HAP-1 (cell line): ENCODE results near the gene VCX.
"Not testable (repeated sequence)": the region's sequence is repeated elsewhere in the genome, so short reads cannot be mapped to it uniquely, and the experiment has no call there.

ENCODE experiments used
- DNase-seq, 2 experiments: peaks; one replicate each; pipeline ENCODE4 v3.0.0-alpha.2; 2016 to 2020; ENCODE audit warnings: low spot score in 2 of 2
- H3K27me3 ChIP-seq: fragments of 250-450 bp; sonication (Bioruptor Pico); 2 replicates; pipeline ENCODE4 v1.5.1; 2020; ENCODE audit warnings: low read depth, mild to moderate bottlenecking, moderate library complexity
- H3K36me3 ChIP-seq: fragments of 250-450 bp; sonication (Bioruptor Pico); replicated peaks from 2 replicates; pipeline ENCODE4 v1.5.1; 2020; ENCODE audit warnings: mild to moderate bottlenecking
- H3K4me1 ChIP-seq: fragments of 250-450 bp; sonication (Bioruptor Pico); 2 replicates; pipeline ENCODE4 v1.5.1; 2020; ENCODE audit warnings: mild to moderate bottlenecking
- H3K4me3 ChIP-seq: fragments of 250-450 bp; sonication (Bioruptor Pico); 2 replicates; pipeline ENCODE4 v1.5.1; 2020; ENCODE audit warnings: mild to moderate bottlenecking, moderate library complexity
- H3K9me3 ChIP-seq: fragments of 250-450 bp; sonication (Bioruptor Pico); 2 replicates; pipeline ENCODE4 v1.5.1; 2020; ENCODE audit warnings: mild to moderate bottlenecking, moderate library complexity
- in situ Hi-C: fragments of 300-500 bp; cut with MboI; formaldehyde crosslinking; loops from 3 replicates; pipeline ENCODE4 v1.14.3; 2020; ENCODE audit warnings: low sequenced_read_pairs, inconsistent platforms, mixed read lengths

The VCX gene

DNA sequence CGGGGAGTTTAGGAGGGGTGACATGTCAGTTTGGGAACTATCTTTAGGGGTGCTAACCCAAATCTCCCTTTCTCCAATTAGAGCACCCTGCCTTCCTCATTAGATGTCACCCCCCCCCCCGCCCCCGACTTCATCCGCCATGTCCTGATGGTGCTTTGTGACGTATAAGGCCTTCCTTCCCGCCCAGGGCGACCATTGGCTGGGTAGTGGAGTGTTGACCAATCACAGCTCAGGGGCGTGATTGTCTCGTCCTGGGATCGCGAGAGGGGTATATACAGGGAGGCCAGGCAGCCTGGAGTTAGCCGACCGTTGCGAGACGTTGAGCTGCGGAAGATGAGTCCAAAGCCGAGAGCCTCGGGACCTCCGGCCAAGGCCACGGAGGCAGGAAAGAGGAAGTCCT is at the start of gene VCX:
TSS of gene VCX (plus strand) at position 301 of the 400 bp plus-strand sequence. CDS start at position 334, 33 bp downstream.
- H3K36me3 ChIP-seq, H3K9me3 ChIP-seq, H3K4me3 ChIP-seq, DNase-seq, H3K4me1 ChIP-seq, in situ Hi-C loops, H3K27me3 ChIP-seq: not testable (repeated sequence)

DNA sequence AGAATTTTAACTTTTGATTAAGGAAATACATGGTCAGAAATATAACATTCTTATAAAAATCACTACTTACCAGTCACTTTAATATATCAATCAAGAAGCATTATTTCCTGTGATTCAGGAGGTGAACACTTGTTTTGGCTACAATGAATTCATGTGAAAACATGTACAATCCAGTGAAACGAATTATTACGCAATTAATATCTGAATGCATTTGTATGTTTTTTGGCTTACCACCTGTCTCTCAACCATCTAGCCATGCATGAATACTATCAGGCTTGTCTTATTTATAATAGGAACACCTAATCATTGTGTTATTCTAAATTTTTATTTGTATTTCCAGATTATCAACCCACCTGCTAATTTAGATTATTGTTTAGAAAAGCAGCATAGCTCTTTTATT is 44.6 kb upstream of the VCX start:
- no peaks in the 10 kb centered on the region for H3K36me3 ChIP-seq
- no peaks in the 10 kb centered on the region for H3K9me3 ChIP-seq
- no peaks in the 10 kb centered on the region for H3K4me1 ChIP-seq
- no peaks in the 10 kb centered on the region for H3K27me3 ChIP-seq
- DNase-seq = no peak
- in situ Hi-C loops = no loop called here
- H3K4me3 ChIP-seq = no peak overlapping the region

DNA sequence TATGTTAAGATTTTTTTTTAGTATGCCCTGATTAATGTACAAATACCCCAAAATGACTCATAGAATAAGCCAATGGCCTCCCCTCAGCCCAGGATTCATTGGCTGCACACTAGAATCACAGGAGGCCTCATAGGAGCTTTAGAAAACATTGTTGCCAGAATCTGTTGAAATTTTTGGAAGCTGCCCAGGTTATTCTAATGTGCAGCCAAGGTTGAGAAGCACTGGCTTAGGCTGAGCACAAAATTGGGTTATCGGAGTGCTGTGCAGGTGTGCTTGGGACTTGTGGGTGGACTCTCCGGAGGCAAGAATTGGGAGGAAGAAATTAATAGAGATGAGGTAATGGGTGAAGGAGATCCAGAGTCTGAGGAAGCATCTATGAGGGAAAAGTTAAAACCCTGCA is 41.3 kb upstream of the VCX start:
- Histone ChIP-seq H3K4me1 (no peaks in the 10 kb centered on the region), H3K9me3 (no peaks in the 10 kb centered on the region), H3K36me3 (no peaks in the 10 kb centered on the region), H3K4me3 (no peak overlapping the region), H3K27me3 (no peaks in the 10 kb centered on the region)
- in situ Hi-C loops = no loop called here
- no peak for DNase-seq

DNA sequence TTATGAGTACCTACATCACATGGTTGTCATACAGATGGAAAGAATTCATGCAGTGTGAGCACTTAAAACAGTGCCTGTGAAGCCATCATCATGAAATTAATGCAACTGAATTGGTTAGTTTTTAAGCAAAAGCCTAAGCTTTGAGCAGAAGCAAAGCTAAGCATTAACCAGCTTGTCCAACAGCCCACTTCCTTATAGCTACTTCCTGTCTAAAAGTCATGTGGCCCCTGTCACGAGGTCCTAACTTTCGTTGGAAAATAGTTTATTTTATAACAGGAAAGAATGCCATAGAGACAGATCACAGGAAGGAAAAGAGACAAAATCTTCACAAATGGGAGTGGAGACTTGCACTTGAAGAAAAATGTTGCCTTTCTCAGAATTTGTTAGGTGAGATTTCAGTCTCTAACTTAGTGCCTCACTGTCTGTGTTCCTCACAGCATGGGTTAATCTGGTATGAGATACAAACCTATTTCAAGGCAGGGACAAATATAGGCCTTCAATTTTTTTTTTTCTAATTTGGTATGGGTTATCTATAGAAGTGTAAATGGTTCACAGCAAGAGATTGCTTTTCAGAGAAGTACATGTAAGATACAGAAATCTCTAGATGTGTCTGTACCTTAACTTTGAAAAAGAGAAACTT is 27.7 kb upstream of the VCX start:
- Histone ChIP-seq H3K36me3 (no peaks in the 10 kb centered on the region), H3K4me1 (no peaks in the 10 kb centered on the region), H3K9me3 (no peaks in the 10 kb centered on the region), H3K4me3 (no peak overlapping the region), H3K27me3 (no peaks in the 10 kb centered on the region)
- in situ Hi-C loops = no loop called here
- no peak for DNase-seq

DNA sequence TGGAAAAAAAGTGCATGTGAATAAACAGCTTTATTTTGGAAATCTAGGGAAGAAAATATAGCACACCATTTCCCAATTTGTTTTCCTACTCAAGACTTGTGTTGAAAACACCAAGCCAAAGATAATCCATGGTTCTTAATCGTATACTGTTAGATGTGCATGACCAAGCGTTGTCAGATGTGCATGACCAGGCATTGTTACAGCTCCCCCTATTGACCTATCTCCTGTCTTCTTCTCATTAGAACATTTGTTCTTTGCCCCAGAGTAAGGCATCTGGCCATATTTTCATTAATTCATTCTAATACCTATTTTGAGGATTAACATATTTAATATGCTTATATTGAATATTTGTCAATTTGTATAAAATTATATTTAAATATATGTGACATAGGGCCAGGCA is 14.4 kb upstream of the VCX start:
- in situ Hi-C loops = no loop called here
- Histone ChIP-seq H3K4me1 (no peaks in the 10 kb centered on the region), H3K36me3 (no peaks in the 10 kb centered on the region), H3K27me3 (no peaks in the 10 kb centered on the region), H3K9me3 (no peaks in the 10 kb centered on the region), H3K4me3 (no peak overlapping the region)
- no peak for DNase-seq

DNA sequence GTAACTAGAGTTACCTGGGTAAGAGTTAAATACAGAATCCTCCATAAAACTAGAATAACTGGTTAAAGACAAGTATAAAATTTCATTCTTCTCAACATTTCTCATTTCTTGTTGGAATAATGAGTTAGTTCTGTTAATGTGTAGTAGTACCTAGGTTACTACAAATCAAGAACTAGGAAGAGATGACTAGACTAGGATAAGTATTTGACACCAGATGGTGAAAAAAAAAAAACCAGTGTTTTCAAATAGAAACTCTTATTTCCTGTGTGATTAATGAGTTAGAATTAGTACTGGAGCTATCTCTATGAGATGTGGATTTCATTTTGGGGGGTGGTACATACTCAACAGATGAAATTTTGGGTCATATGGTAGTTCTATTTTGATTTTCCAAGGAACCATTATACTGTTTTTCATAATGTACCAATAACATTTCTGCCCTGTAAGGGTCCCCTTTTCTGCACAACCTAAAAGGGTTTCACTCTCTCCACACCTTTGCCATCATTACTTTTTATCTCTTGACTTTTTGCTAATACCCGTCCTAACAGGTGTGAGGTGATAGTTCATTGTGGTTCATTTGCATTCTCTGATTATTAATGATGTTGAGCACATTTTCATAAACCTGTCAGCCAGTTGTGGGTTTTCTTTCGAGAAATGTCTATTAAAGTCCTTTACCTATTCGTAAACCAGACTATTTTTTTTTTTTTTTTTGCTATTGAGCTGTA is 1.7 kb upstream of the VCX start:
- in situ Hi-C loops = no loop called here
- Histone ChIP-seq H3K4me3 (no peak overlapping the region), H3K27me3 (no peaks in the 10 kb centered on the region), H3K4me1 (no peaks in the 10 kb centered on the region), H3K36me3 (no peaks in the 10 kb centered on the region), H3K9me3 (no peaks in the 10 kb centered on the region)
- no peak for DNase-seq

DNA sequence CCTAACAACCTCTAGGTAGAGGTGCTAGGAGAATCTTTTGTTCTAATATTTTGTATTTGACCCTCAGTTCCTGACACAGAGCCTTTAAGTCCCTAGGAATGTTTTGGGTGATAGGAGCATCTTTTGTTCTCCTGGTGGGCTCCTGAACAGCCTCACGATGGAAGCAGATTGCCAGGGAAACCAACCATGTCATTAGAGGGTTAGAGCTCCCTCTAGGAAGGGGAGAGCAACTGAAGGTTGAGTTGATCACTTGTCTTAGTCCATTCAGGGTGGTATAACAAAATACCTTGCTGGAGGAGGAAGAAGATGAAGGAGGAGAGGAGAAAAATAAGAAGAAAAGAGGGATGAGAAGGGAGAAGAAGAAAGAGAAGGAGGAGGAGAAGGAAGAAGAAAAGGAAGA is 9.2 kb downstream of the VCX start:
- no peak overlapping the region for H3K4me3 ChIP-seq
- no peaks in the 10 kb centered on the region for H3K9me3 ChIP-seq
- H3K36me3 ChIP-seq = no peaks in the 10 kb centered on the region
- H3K27me3 ChIP-seq = no peaks in the 10 kb centered on the region
- no peak for DNase-seq
- in situ Hi-C loops = no loop called here
- H3K4me1 ChIP-seq = no peaks in the 10 kb centered on the region

DNA sequence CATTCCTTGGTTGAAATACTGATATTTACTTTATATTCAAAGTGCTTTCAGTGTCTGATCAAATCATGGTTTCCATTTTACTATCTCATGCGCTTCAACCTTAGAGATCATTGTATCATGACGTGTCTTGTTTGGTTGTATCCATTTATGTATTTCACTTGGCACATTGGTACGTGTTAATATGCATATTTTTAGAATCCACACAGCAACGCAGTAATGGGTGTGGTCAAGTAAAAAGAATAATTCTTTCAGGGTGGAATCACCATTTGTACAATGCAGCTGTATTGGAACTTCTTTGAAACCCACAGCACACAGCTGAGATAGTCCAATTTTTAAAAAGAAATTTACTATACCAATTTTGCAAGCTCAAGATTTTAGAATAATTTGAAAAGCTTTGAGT is 29.1 kb downstream of the VCX start:
- no peak overlapping the region for H3K4me3 ChIP-seq

DNA sequence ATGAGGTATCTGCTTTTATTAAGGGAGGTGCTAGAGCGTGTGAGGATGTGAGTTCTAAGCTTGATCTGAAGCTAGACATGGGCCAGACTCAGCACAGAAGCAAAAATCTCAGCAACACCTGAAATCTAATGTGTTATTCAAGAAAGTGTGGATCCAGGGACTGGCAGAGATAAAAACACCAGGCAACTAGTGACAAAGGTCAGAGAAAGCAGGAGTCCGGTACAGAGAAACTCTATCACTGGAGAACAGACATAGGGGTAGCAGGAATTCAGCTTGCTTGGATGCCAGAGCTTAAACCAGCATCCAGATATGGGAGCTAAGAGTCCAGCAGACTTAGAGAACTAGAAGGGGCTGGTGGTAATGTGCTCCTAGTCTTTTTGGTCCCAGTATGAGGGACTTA is 34.0 kb downstream of the VCX start:
- DNase-seq = no peak
- H3K36me3 ChIP-seq = no peaks in the 10 kb centered on the region
- H3K9me3 ChIP-seq = no peaks in the 10 kb centered on the region
- no peaks in the 10 kb centered on the region for H3K4me1 ChIP-seq
- in situ Hi-C loops = no loop called here
- H3K27me3 ChIP-seq = no peaks in the 10 kb centered on the region
- no peak overlapping the region for H3K4me3 ChIP-seq

More for the DNA sequence above, 29.1 kb downstream of the VCX start:
- Histone ChIP-seq H3K27me3 (no peaks in the 10 kb centered on the region), H3K9me3 (no peaks in the 10 kb centered on the region), H3K36me3 (no peaks in the 10 kb centered on the region), H3K4me1 (no peaks in the 10 kb centered on the region)
- in situ Hi-C loops = no loop called here
- DNase-seq = no peak

DNA sequence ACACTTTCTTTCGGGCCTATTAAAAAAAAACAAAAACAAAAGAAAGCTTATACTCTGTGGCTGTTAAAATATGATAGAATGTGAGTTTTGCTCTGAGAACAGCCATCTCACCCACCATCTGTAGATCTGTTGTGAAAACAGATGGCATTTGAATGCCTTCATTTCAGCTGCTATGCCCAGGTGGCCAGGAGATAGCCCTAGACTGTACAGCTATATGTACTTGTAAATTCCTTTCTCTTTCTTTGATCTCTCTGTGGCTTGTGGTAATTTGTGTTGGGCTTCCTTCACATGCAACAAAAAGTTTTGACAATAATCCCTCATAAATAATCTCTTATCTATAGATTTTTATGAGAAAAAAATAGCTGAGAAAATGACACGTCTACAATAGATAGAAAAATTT is 46.2 kb downstream of the VCX start:
- no peak for DNase-seq

DNA sequence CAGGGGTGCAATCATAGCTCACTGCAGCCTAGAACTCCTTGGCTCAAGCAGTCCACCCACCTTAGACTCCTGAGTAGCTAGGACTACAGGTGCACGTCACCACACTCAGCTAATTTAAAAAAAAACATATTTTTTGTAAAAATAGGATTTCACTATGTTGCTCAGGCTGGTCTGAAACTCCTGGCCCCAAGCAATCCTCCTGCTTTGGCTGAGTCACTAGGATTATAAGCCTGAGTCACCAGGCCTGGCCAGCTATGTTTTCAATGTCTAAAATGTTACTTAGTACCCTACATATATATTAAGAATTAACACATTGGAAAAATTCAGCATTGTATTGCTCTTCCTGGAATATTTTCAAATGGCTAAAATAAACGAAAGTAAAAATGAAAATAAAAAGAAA is 46.7 kb downstream of the VCX start:
- Histone ChIP-seq H3K9me3 (no peaks in the 10 kb centered on the region), H3K27me3 (no peaks in the 10 kb centered on the region)
- in situ Hi-C loops = no loop called here

More for the DNA sequence above, 46.2 kb downstream of the VCX start:
- no peaks in the 10 kb centered on the region for H3K27me3 ChIP-seq
- H3K36me3 ChIP-seq = no peaks in the 10 kb centered on the region
- no peak overlapping the region for H3K4me3 ChIP-seq
- no peaks in the 10 kb centered on the region for H3K4me1 ChIP-seq
- no peaks in the 10 kb centered on the region for H3K9me3 ChIP-seq
- in situ Hi-C loops = no loop called here

DNA sequence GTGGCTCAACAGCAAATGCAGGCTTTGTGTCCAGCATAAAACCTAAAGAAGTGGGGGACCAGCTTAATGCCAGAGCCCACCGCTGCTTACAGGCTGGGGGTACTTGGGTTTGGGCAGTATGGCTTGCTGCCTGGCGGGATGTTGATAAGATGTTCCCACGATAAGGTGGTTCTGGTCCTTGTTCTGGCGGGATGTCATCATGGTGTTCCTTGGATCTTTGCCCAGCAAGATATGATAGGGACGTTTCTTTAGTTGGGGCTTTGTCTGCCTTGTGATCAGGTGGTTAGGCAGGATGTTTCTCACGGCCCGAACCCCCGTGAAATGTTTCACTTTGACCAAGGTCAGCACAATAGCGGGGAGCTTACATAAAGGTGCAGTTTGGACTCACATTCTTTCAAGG is 49.0 kb downstream of the VCX start:
- Histone ChIP-seq H3K4me3 (no peak overlapping the region), H3K36me3 (no peaks in the 10 kb centered on the region), H3K9me3 (no peaks in the 10 kb centered on the region), H3K4me1 (no peaks in the 10 kb centered on the region), H3K27me3 (no peaks in the 10 kb centered on the region)
- no peak for DNase-seq
- in situ Hi-C loops = no loop called here

More for the DNA sequence above, 46.7 kb downstream of the VCX start:
- DNase-seq = no peak
- Histone ChIP-seq H3K36me3 (no peaks in the 10 kb centered on the region), H3K4me3 (no peak overlapping the region), H3K4me1 (no peaks in the 10 kb centered on the region)
